Thyroid gland (tissue), 4 donors: ENCODE measurements around the gene ATP8B1.

Source experiments
- POLR2A ChIP-seq, 2 donors: fragments of 450-650 bp; IDR thresholded peaks; one replicate each; pipeline ENCODE4 v1.6.1; 2017; ENCODE audit warnings: antibody characterized with exemption in 2 of 2, mild to moderate bottlenecking in 2 of 2, moderate library complexity in 1 of 2
- TF ChIP-seq, protein P1 (sequence below), 6 experiments: fragments of 200-600 bp in 3 of 6; fragments of 450-650 bp in 3 of 6; sonication (generic) in 3 of 6; IDR thresholded peaks; one replicate each; pipeline ENCODE4 v1.5.1; 2016 to 2019; ENCODE audit warnings: antibody characterized with exemption in 6 of 6, mild to moderate bottlenecking in 2 of 6, inconsistent platforms in 1 of 6, moderate library complexity in 1 of 6

DNA sequence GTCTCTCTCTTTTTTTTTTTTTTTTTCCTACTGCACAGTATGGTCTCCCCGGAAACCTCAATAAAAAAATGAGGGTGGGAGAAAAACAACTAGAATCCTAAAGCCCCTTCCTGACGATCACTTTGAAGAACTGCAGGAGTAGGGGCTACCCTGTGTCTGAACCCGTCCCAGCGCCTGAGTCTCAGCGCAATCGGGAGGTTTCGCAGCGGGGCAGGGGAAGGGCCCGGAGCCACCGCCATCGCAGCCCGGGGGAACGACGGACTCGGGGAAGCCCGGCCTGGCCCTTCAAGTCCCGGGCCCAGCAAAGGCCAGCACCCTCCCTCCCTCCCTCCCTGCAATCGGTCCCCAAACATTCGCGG, 181.9 kb downstream of the ATP8B1 start:
- TF ChIP-seq, protein P1, sequence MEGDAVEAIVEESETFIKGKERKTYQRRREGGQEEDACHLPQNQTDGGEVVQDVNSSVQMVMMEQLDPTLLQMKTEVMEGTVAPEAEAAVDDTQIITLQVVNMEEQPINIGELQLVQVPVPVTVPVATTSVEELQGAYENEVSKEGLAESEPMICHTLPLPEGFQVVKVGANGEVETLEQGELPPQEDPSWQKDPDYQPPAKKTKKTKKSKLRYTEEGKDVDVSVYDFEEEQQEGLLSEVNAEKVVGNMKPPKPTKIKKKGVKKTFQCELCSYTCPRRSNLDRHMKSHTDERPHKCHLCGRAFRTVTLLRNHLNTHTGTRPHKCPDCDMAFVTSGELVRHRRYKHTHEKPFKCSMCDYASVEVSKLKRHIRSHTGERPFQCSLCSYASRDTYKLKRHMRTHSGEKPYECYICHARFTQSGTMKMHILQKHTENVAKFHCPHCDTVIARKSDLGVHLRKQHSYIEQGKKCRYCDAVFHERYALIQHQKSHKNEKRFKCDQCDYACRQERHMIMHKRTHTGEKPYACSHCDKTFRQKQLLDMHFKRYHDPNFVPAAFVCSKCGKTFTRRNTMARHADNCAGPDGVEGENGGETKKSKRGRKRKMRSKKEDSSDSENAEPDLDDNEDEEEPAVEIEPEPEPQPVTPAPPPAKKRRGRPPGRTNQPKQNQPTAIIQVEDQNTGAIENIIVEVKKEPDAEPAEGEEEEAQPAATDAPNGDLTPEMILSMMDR (IDR thresholded peaks at IDR 0.05): no peak
- no peak for TF ChIP-seq POLR2A (IDR thresholded peaks at IDR 0.05)
